ENCODE data around the gene ZNF71. TPM values are rescaled to one million over a fixed set of nuclear protein-coding genes. Genes with fewer than 3 reads are reported as not detected.

The ZNF71 gene
- total RNA-seq, 6 donors from 2014 or later = 4.0 to 11.5 (median 7.4) TPM

- 95 to 98% methylated on average over 11 of the region's 11 CpGs for WGBS, 2 donors
- DNase-seq (no peak), ATAC-seq (ENCODE audit: low FRiP score in 2 of 2) (no peak)
- no peaks in the 10 kb centered on the region for H3K4me1 ChIP-seq
- H3K27ac ChIP-seq = no peak overlapping the region
- TF ChIP-seq POLR2A (IDR thresholded peaks at IDR 0.05) (no peak), CTCF (IDR thresholded peaks at IDR 0.05) (no peak), EP300 (IDR thresholded peaks at IDR 0.05) (no peak), POLR2AphosphoS5 (IDR thresholded peaks at IDR 0.05) (no peak)
- no peak overlapping the region for H3K4me3 ChIP-seq
- H3K9me3 ChIP-seq = peaks cover 97 to 100% (median 99%) of the 10 kb centered on the region in 4 donors
- H3K36me3 ChIP-seq = peaks cover 7 to 46% (median 27%) of the 10 kb centered on the region in 4 donors
- H3K27me3 ChIP-seq = no peaks in the 10 kb centered on the region
Observed at GRCh38 chr19:56577719-56578602, 17.1 kb upstream of the ZNF71 start.

GRCh38 chr19:56594446-56594782 lies 688 bp upstream of the ZNF71 start:
- Histone ChIP-seq H3K27me3 (no peaks in the 10 kb centered on the region), H3K4me1 (peaks cover 6 to 18% (median 12%) of the 10 kb centered on the region in 4 donors), H3K36me3 (no peaks in the 10 kb centered on the region), H3K4me3 (peak overlapping the region in 3 of 4 donors; percentile 69 to 91 (median 88)), H3K9me3 (peaks cover 0 to 16% (median 9%) of the 10 kb centered on the region in 4 donors), H3K27ac (peak overlapping the region in 1 of 4 donors; percentile 76)
- DNase-seq (no peak), ATAC-seq (ENCODE audit: low FRiP score in 2 of 2) (no peak)
- WGBS, 2 donors = 55 to 69% methylated on average over 4 of the region's 4 CpGs
- TF ChIP-seq POLR2A (IDR thresholded peaks at IDR 0.05) (no peak), POLR2AphosphoS5 (IDR thresholded peaks at IDR 0.05) (no peak), CTCF (IDR thresholded peaks at IDR 0.05) (no peak), EP300 (IDR thresholded peaks at IDR 0.05) (no peak)

GRCh38 chr19:56595548-56595899 lies 422 bp downstream of the ZNF71 start:
- H3K4me1 ChIP-seq = peaks cover 6 to 18% (median 12%) of the 10 kb centered on the region in 4 donors
- no peaks in the 10 kb centered on the region for H3K36me3 ChIP-seq
- peak overlapping the region; percentile 69 to 93 (median 90) for H3K4me3 ChIP-seq
- ATAC-seq (ENCODE audit: low FRiP score in 2 of 2) (peak in 1 of 2 donors; percentile 17), DNase-seq (no peak)
- no peak for TF ChIP-seq POLR2A (IDR thresholded peaks at IDR 0.05)
- no peak for TF ChIP-seq CTCF (IDR thresholded peaks at IDR 0.05)
- no peak for TF ChIP-seq POLR2AphosphoS5 (IDR thresholded peaks at IDR 0.05)
- TF ChIP-seq EP300 (IDR thresholded peaks at IDR 0.05) = no peak
- 0 to 7% methylated on average over 4 of the region's 4 CpGs for WGBS, 2 donors
- peak overlapping the region in 3 of 4 donors; percentile 71 to 78 (median 76) for H3K27ac ChIP-seq
- H3K27me3 ChIP-seq = no peaks in the 10 kb centered on the region
- H3K9me3 ChIP-seq = peaks cover 0 to 9% (median 0%) of the 10 kb centered on the region in 4 donors

- 58 to 69% methylated on average over 4 of the region's 4 CpGs for WGBS, 2 donors
- Histone ChIP-seq H3K27ac (no peak overlapping the region), H3K27me3 (no peaks in the 10 kb centered on the region), H3K9me3 (peaks cover 0 to 8% (median 1%) of the 10 kb centered on the region in 4 donors), H3K4me3 (peak overlapping the region in 1 of 4 donors; percentile 88), H3K4me1 (peaks cover 6 to 18% (median 12%) of the 10 kb centered on the region in 4 donors), H3K36me3 (peaks cover 0 to 10% (median 7%) of the 10 kb centered on the region in 4 donors)
- no peak for DNase-seq
- TF ChIP-seq POLR2AphosphoS5 (IDR thresholded peaks at IDR 0.05) = no peak
- TF ChIP-seq POLR2A (IDR thresholded peaks at IDR 0.05) = no peak
- TF ChIP-seq CTCF (IDR thresholded peaks at IDR 0.05) = no peak
- no peak for TF ChIP-seq EP300 (IDR thresholded peaks at IDR 0.05)
- no peak for ATAC-seq (ENCODE audit: low FRiP score in 2 of 2)
Observed at GRCh38 chr19:56596676-56597075, 1.6 kb downstream of the ZNF71 start.

All from upper lobe of left lung (tissue), 6 donors.